SKM-1 (cell line): ENCODE measurements around the gene CAMTA1.

ENCODE experiments used
- DNase-seq: peaks from one replicate; lab custom pipeline; 2025; ENCODE audit not compliant: unreplicated experiment; lab: John Stamatoyannopoulos, UW

Gene CAMTA1

GRCh38 chr1:6923012-6923411, 137.8 kb downstream of the CAMTA1 start:
- DNase-seq: no peak

- DNase-seq: no peak
Observed at GRCh38 chr1:6923416-6923815, 138.2 kb downstream of the CAMTA1 start.

GRCh38 chr1:6923955-6924881, 139.0 kb downstream of the CAMTA1 start:
- DNase-seq: no peak

GRCh38 chr1:6924891-6925290, 139.6 kb downstream of the CAMTA1 start:
- DNase-seq: no peak

GRCh38 chr1:6927626-6928025, 142.4 kb downstream of the CAMTA1 start:
- no peak for DNase-seq

GRCh38 chr1:6928106-6928885, 143.0 kb downstream of the CAMTA1 start:
- no peak for DNase-seq

GRCh38 chr1:6930732-6931300, 145.6 kb downstream of the CAMTA1 start:
- no peak for DNase-seq

- no peak for DNase-seq
Observed at GRCh38 chr1:6935361-6935883, 150.2 kb downstream of the CAMTA1 start.

GRCh38 chr1:6935911-6936690, 150.8 kb downstream of the CAMTA1 start:
- no peak for DNase-seq

- no peak for DNase-seq
Observed at GRCh38 chr1:6937048-6937447, 151.8 kb downstream of the CAMTA1 start.

- DNase-seq: no peak
Observed at GRCh38 chr1:6939363-6939762, 154.1 kb downstream of the CAMTA1 start.

GRCh38 chr1:6941786-6942185, 156.5 kb downstream of the CAMTA1 start:
- no peak for DNase-seq

GRCh38 chr1:6942990-6943389, 157.7 kb downstream of the CAMTA1 start:
- no peak for DNase-seq

- DNase-seq: no peak
Observed at GRCh38 chr1:6944434-6944833, 159.2 kb downstream of the CAMTA1 start.

- DNase-seq: no peak
Observed at GRCh38 chr1:6947952-6948351, 162.7 kb downstream of the CAMTA1 start.

GRCh38 chr1:6948416-6948815, 163.2 kb downstream of the CAMTA1 start:
- DNase-seq: no peak

- DNase-seq: no peak
Observed at GRCh38 chr1:6948861-6949260, 163.6 kb downstream of the CAMTA1 start.

- no peak for DNase-seq
Observed at GRCh38 chr1:6950001-6950765, 164.9 kb downstream of the CAMTA1 start.

GRCh38 chr1:6951536-6951935, 166.3 kb downstream of the CAMTA1 start:
- no peak for DNase-seq

GRCh38 chr1:6953216-6953615, 168.0 kb downstream of the CAMTA1 start:
- DNase-seq: no peak
